Measurements from ENCODE around the gene APOL1.
"Not testable (repeated sequence)": the region's sequence is repeated elsewhere in the genome, so short reads cannot be mapped to it uniquely, and the experiment has no call there.

Gene APOL1

GRCh38 chr22:36267058-36267457 is 14.1 kb downstream of the APOL1 start (continued):
- no peak for TF ChIP-seq CREB5 (CRISPR knock-in tag; IDR thresholded peaks at IDR 0.05; ENCODE audit: low read depth)
- TF ChIP-seq TCF4 (CRISPR knock-in tag; IDR thresholded peaks at IDR 0.05; ENCODE audit: borderline replicate concordance) = no peak
- no peak for TF ChIP-seq GLIS3 (CRISPR knock-in tag; IDR thresholded peaks at IDR 0.05)
- TF ChIP-seq ZNF565 (CRISPR knock-in tag; conservative IDR thresholded peaks at IDR 0.05; ENCODE audit: low read depth) = no peak

GRCh38 chr22:36267896-36268485 is 15.1 kb downstream of the APOL1 start:
- TF ChIP-seq POU6F1 (CRISPR knock-in tag; IDR thresholded peaks at IDR 0.05; ENCODE audit: borderline replicate concordance, low read depth) (no peak), ESRRG (CRISPR knock-in tag; IDR thresholded peaks at IDR 0.05) (no peak), ARNTL (CRISPR knock-in tag; IDR thresholded peaks at IDR 0.05; ENCODE audit: borderline replicate concordance, low read depth) (no peak), SNAI2 (CRISPR knock-in tag; IDR thresholded peaks at IDR 0.05) (no peak), CSRNP3 (CRISPR knock-in tag; IDR thresholded peaks at IDR 0.05) (no peak), ZNF8 (CRISPR knock-in tag; IDR thresholded peaks at IDR 0.05) (no peak), CREB5 (CRISPR knock-in tag; IDR thresholded peaks at IDR 0.05; ENCODE audit: low read depth) (no peak), TCF4 (CRISPR knock-in tag; IDR thresholded peaks at IDR 0.05; ENCODE audit: borderline replicate concordance) (no peak), OSR1 (CRISPR knock-in tag; IDR thresholded peaks at IDR 0.05) (no peak), ZNF565 (CRISPR knock-in tag; conservative IDR thresholded peaks at IDR 0.05; ENCODE audit: low read depth) (no peak), PPARA (CRISPR knock-in tag; IDR thresholded peaks at IDR 0.05; ENCODE audit: borderline replicate concordance) (no peak), BACH2 (CRISPR knock-in tag; IDR thresholded peaks at IDR 0.05; ENCODE audit: borderline replicate concordance) (no peak), CSDC2 (CRISPR knock-in tag; IDR thresholded peaks at IDR 0.05) (no peak), TSHZ2 (CRISPR knock-in tag; IDR thresholded peaks at IDR 0.05) (no peak), ZC3H10 (CRISPR knock-in tag; IDR thresholded peaks at IDR 0.05) (no peak), RARB (CRISPR knock-in tag; IDR thresholded peaks at IDR 0.05) (no peak), ZFP30 (CRISPR knock-in tag; IDR thresholded peaks at IDR 0.05) (no peak)
- peak; percentile 5; the same call in 1 of the 3 replicates for ATAC-seq

- ATAC-seq = not testable (repeated sequence)
These were observed 18.3 kb downstream of the APOL1 start for GRCh38 chr22:36271231-36271630.

- ATAC-seq = not testable (repeated sequence)
These were observed 19.0 kb downstream of the APOL1 start for GRCh38 chr22:36271951-36272350.

- ATAC-seq = no peak
- no peak for TF ChIP-seq ZFP3 (CRISPR knock-in tag; IDR thresholded peaks at IDR 0.05)
These were observed 21.6 kb downstream of the APOL1 start for GRCh38 chr22:36274531-36274930.

Measured in SK-N-SH treated with all-trans-retinoic acid at 6 μM for 48 hours (cell line).